ENCODE results near the gene SENP3. TPM values are rescaled to one million over a fixed set of nuclear protein-coding genes. Genes with fewer than 3 reads are reported as not detected.

The SENP3 gene
- total and polyA plus RNA-seq, 2 of the 4 experiments (the other 2 are of a cell fraction): 82.4 to 120 TPM

DNA sequence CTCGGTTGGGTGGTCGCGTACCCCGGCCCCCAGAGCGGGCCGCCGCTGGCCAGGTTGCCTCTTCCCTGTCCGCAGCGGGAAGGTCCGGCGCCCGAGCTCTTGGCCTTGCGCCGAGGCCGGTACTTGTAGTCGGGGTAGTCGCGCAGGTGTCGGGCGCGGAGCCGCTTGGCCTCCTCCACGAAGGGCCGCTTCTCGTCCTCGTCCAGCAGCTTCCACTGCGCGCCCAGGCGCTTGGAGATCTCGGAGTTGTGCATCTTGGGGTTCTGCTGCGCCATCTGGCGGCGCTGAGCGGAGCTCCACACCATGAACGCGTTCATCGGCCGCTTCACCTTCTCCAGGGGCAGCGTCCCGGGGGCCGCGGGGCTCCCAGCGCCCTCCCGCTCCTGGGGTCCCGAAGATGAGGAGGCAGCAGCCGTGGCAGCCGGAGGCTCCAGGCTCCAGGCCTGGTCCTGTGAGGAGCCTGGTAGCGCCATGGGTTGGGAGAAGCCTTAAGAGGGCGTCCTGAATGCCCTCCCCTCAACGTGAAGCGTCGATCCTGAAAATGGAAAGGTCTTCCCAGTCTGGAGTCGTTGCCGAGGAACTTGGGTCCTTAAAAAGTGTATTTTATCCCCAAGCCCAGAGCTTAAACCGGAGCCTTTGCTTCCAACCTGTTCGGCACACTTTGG is 27.6 kb downstream of the SENP3 start (continued):
- no peak for TF ChIP-seq CHD1 (IDR thresholded peaks at IDR 0.05; ENCODE audit: low read depth, low read length)
- TF ChIP-seq, protein P1, sequence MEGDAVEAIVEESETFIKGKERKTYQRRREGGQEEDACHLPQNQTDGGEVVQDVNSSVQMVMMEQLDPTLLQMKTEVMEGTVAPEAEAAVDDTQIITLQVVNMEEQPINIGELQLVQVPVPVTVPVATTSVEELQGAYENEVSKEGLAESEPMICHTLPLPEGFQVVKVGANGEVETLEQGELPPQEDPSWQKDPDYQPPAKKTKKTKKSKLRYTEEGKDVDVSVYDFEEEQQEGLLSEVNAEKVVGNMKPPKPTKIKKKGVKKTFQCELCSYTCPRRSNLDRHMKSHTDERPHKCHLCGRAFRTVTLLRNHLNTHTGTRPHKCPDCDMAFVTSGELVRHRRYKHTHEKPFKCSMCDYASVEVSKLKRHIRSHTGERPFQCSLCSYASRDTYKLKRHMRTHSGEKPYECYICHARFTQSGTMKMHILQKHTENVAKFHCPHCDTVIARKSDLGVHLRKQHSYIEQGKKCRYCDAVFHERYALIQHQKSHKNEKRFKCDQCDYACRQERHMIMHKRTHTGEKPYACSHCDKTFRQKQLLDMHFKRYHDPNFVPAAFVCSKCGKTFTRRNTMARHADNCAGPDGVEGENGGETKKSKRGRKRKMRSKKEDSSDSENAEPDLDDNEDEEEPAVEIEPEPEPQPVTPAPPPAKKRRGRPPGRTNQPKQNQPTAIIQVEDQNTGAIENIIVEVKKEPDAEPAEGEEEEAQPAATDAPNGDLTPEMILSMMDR (conservative IDR thresholded peaks at IDR 0.05; ENCODE audit: low read depth, low read length): peak; percentile 79
- TF ChIP-seq MXI1 (IDR thresholded peaks at IDR 0.05; ENCODE audit: borderline replicate concordance, low read depth, low read length): no peak

All from IMR-90 (cell line).